NCI-H510A (cell line): ENCODE data around the gene EBF3.

Experiments
- DNase-seq: peaks from one replicate; lab custom pipeline; 2025; lab: John Stamatoyannopoulos, UW

Gene EBF3

DNA sequence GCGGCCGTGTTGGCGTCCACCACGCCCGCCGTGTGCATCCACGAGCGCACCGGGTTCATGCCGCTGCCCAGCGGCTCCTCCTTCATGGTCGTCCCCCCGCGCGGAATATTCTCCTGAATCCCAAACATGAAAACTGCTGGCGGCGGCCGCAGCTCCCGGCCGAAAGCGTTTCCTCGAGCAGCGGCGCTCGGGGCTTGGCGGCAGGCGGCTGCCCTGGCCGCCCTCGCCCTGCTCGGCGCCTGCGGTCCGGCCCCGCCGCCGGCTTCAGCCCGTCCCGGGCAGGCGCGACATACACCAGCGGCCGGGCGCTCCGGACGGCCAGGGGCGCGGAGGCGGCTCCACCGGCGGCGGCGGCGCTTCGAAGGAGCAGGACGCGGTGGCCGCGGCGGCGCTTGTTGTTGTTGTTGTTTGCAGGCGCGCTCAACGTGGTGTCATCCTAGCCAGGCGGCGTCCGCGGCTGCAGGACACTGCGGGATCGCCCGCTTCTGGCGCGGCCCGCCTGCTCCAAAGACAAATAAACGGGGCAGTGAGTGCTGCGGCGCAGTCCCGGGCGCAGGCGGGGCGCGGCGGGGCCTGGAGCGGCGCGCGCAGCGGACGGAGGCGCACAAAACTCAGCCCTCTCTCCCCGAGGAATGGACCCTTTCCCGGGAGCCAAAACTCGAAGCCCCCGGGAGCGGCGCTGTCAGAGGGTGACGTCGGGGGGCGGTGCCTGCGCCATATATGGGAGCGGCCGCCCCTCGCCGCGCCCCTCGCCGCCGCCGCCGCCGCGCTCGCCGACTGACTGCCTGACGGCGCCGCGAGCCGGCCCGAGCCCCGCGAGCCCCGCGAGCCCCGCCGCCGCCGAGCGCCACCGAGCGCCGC is at the start of gene EBF3:
TSS of gene EBF3 (minus strand) at position 634 of the 861 bp plus-strand sequence. CDS start at position 128, 506 bp downstream.
- no peak for DNase-seq

- DNase-seq: no peak
Measured at GRCh38 chr10:130013335-130014262, 49.5 kb upstream of the EBF3 start.

GRCh38 chr10:130012129-130012528 is 48.1 kb upstream of the EBF3 start:
- no peak for DNase-seq

GRCh38 chr10:130010653-130011052 is 46.6 kb upstream of the EBF3 start:
- no peak for DNase-seq

DNA sequence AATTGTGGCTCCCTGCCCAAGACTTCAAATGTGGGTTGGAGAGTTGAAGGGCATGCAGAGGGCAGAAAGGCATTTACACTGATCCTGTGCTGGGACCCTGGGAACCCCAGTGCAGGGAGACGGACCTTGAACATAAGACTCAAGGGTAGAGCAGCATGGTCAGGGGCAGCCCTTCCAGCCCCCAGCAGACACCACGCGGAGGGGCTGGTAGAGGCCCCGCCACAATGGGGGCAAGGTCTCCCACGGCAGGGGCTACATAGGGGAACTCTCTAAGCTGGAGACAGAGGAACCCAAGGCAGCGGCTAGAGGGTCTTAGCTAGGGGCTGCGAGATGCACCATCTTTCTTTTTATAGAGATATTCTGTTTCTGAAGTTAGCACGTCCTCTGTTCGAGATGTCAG is 45.2 kb upstream of the EBF3 start:
- DNase-seq: no peak

- no peak for DNase-seq
Measured at GRCh38 chr10:130003787-130004613, 39.9 kb upstream of the EBF3 start.

- DNase-seq: no peak
Measured at GRCh38 chr10:130003166-130003565, 39.1 kb upstream of the EBF3 start.

DNA sequence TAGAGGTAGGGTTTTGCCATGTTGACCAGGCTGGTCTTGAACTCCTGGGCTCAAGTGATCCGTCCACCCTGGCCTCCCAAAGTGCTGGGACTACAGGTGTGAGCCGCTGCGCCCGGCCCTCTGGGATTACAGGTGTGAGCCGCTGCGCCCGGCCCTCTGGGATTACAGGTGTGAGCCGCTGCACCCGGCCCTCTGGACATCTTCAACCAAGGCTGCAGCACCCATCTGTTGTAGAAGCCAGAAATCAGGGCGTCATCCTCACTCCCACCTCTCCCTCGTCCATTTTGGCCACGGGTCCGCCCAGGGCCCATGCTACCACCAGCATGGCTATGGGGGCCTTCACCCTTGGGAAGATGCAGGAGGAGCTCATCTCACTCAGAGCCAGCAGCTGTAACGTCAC is 38.5 kb upstream of the EBF3 start:
- DNase-seq: no peak

DNA sequence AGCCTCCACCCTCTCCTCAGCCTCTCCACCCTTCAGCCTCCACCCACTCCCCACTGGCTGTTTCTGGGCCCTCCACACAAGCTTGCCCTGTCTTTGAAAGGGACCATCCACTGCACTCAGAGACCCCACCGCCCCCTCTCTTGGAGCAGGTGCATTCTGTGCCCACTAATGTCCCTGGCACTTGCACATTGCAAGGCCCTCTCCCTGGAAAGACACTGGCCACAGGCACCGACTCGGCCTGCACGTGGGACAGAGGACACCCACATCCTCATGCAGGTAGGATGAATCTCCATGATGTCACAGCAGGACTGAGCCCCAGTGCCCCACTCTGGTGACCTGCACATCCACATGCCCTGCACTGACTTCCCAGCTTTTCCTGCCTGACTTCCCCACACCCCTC is 36.8 kb upstream of the EBF3 start:
- no peak for DNase-seq

GRCh38 chr10:129999140-129999539 is 35.1 kb upstream of the EBF3 start:
- DNase-seq: no peak

- DNase-seq: no peak
Measured at GRCh38 chr10:129993621-129994020, 29.5 kb upstream of the EBF3 start.

- no peak for DNase-seq
Measured at GRCh38 chr10:129992356-129992755, 28.3 kb upstream of the EBF3 start.

GRCh38 chr10:129982825-129983224 is 18.8 kb upstream of the EBF3 start:
- no peak for DNase-seq

GRCh38 chr10:129978980-129979379 is 14.9 kb upstream of the EBF3 start:
- no peak for DNase-seq

DNA sequence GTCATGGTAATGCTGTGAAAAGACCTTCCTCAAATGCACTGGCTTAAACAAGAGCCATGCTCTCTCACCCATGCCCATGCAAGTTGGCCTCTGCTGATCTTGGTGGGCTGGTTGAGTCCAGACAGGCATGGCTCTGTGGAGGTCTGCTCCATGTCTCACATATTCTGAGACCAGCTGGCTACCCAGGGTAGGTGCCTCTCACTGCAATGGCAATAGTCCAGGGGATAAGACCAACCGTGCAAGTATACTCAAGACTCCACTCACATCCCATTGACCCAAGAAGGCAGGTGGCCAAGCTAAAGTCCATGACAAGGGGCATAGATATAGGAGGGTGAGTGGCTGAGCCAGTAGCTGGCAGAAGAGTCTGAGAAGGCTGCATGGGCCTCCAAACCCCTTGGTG is 14.2 kb upstream of the EBF3 start:
- DNase-seq: no peak

- no peak for DNase-seq
Measured at GRCh38 chr10:129977794-129978193, 13.7 kb upstream of the EBF3 start.

GRCh38 chr10:129973674-129974059 is 9.6 kb upstream of the EBF3 start:
- DNase-seq: no peak

- no peak for DNase-seq
Measured at GRCh38 chr10:129972966-129973673, 9.0 kb upstream of the EBF3 start.

DNA sequence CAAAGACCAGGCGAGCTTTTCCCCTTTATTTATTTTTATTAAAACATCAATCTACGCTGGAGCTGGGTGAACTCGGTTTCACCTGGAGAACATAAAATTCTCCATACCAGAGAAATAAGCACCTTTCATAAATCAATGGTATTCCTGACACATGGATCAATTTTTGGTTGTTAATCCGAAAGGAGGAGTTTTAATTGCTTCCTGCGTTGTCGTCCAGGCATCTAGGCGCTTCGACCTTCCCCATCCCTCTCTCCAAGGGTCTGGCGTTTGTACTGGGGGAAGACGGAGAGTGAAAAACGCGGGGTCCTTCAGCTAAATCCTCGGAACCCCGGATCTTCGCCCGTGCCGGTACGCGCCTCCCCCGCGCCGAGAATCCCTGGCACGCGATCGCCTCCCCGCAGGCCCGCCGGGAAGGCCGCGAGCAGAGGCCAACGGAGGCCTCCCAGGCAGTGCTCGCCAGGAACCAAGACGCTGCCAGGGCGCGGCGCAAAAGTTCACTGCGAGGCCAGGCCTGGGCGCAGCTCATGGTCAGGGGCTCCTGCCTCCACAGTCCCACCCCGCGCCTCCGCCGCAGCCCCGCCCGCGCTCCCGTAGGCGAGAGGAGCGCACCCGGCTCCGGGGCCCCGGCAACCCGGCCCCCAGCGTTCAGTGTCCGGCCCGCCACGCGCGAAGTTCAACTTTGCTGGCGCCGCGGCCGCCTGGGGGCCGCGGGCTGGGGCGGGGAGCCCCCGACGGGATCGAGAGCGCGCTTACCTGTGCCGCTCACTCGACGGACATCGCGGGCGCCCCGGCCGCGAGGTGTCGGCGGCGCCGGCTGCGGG is 8.3 kb upstream of the EBF3 start:
- no peak for DNase-seq

GRCh38 chr10:129971381-129972144 is 7.5 kb upstream of the EBF3 start:
- DNase-seq: no peak
